SK-N-DZ (cell line): ENCODE data around the gene CYTH4.

Experiments
- DNase-seq: peaks from one replicate; pipeline ENCODE4 v3.0.0-alpha.2; 2015; ENCODE audit warnings: low spot score

CYTH4 gene

DNA sequence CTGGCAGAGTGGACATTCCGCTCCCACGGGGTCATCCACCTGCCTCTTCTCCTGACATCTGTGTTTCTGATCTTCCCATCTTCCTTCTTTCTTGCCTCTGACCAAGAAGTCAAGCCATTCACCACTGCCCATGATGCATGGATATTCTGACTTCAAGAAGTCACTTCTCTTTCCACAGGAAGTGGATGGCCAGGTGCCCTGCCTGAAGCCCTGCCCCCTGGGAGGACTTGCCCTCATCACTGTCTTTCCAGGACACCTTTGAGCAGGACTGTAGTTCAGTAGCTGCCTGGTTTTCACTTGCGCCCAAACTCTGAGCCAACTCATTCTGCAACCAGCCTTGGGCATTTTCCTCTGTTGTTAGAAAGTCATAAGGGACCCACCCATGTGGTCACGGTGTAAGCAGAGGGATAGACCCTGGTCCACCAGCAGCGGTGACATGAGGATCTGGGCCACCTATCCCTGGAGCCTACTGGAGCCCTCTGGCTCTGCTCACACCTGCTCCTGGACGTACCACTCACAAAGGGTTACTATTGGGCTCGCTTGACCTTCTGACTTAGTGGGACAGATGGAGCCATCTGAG, 6.9 kb downstream of the CYTH4 start:
- no peak for DNase-seq

DNA sequence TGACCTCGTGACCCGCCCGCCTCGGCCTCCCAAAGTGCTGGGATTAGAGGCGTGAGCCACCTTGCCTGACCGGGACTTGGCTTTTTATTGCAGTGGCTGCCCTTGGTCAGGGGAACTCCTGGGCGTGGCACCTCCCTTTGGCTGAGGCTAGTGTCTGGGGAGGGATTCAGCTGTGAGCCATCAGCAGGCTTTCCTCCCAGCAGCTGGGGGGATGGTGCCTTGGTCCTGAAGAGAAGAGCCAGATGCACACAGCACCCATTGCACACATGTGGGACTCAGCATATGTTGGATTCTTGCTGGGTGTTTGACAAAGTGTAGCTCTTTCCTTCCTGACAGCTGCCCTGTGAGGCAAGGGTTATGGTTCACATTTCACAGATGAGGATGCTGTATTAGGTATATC, 8.4 kb downstream of the CYTH4 start:
- no peak for DNase-seq

DNA sequence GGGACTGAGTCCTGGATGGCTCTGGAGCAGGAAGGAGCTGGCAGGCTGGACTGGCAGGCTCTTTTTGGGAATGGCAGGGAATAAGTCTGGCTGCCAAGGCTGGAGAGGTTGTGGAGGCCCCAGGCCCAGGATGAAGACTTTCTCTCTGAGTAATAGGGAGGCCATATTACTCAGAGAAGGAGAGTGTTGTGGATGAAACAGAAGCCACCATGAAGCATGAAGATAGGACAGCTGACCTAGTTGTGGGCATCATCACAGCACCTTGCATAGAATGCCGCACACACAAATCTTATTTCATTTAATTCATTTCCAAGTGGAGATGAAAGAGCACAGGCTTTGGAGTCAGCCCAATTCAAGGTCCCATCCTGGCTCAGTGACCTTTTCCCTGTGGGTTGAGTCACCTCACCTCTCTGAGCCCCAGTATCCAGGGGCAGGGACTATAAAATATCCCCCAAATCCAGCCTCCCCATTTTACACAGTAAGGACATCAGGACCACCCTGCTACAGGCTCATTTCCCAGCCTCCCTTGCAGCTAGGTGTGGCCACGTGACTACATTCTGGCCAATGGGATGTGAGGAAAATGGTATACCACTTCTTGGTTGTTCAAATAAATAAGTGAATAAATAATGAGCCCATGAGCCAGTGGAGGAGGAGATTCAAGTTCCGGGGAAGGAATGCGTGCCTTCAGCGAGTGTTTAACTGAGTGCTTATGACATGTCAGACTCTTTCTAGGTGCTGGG, 9.4 kb downstream of the CYTH4 start:
- no peak for DNase-seq

DNA sequence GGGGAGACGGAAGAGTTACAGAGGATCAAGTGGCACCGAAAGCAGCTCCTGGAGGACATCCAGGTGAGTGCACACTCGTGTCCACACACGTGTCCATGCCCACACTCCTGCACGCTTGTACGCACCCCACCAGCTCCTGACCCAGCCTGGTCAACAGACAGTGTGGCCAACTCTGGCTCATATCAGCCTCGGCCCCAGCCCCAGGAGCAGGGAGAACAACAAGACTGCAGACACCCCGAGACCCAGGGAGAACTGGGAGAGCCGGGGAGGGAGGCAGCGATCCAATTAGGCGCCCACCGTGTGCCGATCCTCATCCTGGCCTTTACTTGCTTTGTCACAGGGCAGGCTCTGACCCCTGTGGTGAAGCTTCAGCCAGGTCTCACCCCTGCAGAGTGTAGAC, 10.3 kb downstream of the CYTH4 start:
- no peak for DNase-seq

DNA sequence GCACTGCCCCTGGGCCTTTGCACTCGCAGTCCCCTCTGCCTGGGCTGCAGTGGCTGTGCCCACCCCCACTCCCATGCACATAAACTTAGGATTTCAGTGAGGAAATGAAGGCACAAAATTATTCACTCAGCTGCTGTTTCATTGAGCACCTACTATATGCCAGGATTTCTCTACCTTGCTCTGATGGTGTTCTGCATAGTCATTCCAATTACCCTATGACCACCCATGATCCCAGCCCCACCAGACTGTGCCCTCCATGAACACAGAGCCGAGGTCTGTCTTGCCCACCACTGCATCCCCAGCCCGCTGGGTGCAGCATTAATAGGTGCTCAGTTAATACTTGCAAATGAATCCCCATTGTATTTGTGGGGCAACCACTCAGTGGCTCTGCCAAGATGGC, 10.9 kb downstream of the CYTH4 start:
- no peak for DNase-seq

DNA sequence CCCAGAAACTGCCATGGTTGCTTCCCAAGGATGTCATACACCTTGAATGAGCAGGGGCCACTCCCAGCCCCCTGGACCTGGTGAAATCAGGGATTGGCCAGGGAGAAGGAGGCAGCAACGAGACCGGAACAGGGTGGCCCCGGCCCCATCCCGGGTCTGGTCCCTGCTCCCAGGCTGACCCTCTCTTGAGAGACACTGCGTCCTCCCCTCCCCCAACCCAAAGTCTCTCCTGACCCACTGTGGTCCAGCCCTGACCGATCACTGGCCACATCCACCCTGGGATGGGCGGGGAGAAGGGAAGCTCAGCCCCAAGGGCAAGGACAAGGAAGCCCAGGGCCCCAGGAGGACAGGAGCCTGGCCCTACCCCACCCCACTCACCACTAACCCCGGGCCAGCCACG, 12.4 kb downstream of the CYTH4 start:
- DNase-seq, result no peak

DNA sequence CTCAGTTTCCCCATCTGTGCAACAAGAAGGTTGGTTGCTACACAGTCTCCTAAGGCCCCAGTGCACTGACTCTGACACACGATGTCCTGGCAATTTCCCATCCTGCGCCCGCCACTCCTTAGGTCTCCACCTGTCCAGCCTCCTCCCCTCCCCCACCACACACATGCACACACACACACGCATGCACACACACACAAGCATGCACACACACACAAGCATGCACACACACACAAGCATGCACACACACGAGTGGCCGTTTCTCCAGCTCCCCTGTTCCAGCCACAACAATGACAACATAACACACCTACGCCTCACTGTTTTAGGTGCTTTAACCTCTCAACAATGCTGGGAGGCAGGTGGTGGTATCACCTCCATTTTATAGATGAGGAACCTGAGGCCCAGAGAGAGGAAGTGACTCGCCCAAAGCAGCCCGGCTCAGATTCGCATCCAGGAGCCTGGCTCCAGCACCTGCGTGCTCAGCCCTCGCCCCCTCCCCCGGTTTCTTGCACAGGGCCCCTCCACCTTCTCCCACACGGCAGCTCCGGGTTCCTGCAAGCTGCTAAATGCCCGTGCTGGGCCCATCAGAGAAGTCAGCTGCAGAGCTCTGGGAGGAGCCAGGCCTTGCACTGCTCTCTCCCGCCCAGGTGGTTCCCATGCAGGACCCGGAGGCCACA, 13.0 kb downstream of the CYTH4 start:
- DNase-seq, result no peak

DNA sequence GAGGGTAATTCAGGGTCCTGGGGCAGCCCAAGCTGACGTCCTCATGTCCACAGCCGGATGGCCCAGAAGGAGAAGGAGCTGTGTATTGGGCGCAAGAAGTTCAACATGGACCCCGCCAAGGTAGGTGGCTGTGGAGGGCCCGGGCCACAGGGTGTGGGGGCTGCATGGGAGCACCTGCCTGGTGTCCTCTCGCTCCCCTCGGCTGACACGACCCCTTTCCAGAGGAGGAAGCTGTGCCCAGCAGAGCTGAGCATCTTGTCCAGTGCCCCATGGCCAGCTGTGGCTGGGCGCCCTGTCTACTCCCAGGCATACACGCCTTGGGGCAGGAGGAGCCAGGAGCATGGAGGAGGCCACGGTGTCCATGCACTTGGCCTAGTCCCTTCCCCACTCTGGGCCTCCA, 13.6 kb downstream of the CYTH4 start:
- no peak for DNase-seq

DNA sequence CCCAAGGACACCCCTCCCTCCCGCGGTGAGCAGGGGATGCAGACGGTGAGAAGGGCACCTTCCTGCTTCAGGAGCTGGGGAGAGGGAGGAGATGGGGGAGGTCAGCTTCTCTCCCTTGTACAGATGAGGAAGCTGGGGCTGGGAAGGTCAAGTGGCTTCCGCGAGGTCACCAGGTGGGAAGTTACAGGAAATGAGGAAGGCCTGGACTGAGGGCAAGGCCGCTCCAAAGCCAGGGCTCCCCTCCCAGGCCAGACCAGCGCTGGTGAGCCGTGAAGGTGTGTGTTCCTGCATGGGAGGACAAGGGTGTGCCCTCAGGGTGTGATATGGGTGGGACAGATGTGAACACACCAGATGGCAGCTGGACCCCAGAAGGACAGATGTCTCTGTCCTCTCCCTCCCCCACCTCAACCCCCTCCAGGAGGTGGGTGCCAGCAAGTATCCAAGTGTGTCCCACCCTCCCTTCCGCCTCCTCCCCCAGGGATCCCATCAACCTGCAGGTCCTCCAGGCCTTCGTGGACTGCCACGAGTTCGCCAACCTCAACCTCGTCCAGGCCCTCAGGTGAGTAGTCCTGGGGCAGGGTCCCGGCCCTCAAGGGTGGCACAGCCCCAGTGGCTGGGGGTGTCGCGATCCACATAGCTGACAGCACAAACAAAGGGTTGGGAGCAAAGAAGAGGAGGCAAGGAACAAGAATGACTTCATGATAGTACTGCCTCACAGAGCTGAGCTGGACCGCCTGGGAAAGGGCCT, 16.6 kb downstream of the CYTH4 start:
- DNase-seq, result no peak

DNA sequence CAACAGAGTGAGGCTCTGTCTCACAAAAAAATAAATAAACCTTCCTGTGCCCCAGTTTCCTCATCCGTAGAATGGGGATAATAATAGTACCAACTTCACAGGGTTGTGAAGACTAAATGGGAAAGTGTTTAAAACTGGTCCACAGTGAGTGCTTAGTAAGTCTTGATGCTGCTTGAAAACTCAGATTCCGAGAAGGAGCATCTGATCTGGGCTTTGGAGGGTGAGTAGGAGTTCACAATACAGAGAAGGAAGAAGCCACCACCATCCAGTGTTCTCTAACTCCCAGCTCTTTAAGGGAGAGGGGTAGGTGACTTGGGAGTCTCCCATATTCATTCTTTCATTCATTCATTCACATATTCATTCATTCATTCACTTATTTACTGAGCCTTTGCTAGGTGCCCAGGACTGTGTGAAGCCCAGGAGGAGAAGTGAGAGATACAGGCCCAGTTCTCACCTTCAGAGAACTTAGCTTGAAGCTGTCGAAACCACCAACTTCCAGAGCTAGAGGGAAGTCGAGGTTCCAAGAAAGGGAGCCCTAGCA, 17.7 kb downstream of the CYTH4 start:
- no peak for DNase-seq

DNA sequence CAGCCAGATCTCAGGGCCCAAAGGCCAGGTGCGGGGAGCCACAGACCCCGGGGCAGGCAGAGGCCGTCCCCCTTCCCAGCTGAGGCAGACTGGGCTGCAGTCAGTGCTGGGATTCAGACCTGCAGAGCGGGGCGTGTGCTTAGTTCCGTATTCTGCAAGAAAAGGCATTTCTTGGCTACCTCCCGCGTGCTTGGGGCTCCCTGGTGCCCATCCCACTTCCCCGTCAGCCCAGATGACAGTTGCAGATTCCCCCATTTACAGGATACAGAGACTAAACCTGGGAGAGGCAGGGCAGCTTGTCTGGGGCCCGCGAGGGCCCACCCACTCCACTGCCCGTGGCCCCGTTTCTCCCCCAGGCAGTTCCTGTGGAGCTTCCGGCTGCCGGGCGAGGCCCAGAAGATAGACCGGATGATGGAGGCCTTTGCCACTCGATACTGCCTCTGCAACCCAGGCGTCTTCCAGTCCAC, 18.3 kb downstream of the CYTH4 start:
- DNase-seq, result no peak

DNA sequence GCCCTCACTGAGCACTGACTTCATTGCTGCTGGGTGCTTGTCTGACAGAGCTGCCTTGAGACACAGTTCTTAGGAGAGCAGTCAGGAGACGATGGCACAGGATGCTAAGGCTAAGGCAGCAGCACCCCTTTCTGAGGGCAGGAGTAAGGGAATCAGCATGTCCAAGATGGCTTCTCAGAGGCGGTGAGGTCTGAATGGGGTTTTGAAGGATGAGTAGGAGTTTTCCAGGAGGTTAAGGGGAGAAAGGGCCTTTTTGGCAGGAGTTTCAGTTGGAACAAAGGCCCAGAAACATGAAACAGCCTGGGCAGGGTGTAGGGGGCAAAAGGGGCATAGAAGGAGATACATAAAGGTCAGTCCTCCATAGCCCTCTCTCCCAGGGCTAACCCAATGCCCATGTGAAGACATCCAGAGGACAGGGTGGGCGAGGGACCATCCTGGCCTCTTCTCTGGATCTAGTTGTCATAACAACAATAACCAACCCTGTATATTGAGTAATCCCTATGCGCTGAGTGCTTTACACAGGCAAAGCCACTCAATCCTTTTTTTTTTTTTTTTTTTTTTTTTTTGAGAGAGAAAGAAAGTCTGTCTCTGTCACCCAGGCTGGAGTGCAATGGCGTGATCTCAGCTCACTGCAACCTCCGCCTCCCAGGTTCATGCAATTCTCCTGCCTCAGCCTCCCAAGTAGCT, 19.0 kb downstream of the CYTH4 start:
- DNase-seq, result no peak

DNA sequence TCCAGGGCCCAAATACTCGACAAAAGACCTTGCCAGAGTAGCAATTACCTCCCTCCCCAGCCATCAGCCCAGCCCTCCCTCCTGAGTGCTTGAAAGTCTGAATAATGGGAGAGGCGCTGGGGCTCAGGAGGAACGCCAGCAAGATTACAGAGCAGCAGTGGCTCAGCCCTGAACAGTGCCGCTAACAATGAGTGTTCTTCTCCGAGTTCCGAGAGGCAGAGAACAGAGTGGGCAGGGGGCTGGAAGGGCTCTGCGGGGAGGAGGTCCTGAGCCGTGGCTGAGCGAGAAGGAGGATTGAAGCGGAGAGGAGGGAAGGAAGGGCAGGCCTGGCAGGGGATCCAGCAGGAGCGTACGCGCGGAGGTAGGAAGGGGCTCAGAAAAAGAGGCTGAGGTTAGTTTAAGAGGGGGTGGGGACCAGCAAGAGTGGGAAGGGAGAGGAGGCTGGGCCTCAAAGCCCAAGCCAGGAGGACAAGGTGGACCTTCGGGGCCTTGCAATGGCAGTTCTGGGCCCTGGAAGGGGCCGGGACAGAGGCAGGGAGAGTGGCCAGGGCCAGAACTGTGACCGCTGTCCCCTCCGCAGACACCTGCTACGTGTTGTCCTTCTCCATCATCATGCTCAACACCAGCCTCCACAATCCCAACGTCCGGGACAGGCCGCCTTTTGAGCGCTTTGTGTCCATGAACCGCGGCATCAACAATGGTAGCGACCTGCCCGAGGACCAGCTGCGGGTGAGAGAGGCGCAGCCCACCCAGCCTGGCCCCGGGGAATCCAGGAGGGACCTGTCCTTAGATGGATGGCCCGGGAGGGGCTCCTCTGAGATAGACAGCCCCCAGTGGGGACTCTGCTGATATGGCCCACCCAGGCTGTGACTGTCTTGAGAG, 20.6 kb downstream of the CYTH4 start:
- no peak for DNase-seq

DNA sequence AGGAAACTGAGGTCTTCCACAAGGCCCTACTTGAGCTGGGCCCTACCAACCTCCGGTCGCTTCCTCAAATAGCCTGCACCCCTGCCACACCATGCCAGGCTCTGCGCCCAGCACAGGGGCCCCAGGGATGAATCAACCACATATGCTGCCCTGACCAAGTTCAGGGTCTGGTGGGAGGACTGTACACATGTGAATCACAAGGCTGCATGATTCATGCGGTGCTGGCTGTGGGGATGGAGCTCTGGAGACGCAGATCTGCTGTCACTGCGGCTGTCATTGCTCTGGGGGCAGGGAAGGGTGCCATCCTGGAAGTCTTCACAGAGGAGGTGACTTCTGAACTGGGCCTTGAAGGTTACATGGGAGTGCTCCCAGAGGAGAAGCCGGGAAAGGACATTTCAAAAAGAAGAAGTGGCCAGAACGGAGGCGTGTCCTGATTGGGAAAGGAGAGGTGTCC, 21.5 kb downstream of the CYTH4 start:
- no peak for DNase-seq

DNA sequence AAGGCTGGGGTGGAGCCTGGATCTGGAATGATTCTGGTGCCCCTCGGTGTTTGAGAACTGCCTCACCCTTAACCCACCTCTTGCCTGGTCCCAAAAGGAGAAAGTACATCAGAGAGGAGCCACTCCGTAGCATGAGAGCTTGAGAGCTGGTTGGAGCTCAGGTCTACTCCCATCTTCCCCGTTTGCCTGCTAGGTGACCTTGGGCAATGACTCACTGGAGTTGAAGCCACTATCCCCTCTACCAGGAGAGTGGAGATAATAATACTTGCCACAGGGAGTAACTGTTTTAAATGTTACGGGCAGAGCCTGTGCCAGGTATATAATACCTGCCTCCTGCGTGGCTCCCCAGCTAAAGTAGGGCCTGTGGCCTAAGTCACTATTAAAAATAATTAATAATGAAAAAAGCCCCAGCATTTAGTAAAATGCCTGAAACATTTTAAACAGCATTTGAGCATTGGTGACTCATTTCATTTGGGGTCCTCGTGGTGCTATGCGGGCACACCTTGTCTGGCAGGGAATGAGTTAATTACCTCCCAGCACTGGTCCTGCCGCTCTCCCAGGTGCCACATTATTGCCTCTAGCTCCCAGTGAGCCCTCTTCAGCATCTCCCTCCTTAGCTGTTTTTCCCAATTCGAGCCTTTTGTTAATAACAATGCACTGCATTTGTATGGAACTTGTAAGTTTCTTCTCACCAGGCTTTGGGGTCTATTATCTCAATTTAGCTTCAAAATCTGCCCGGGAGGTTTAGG, 22.5 kb downstream of the CYTH4 start:
- DNase-seq, result no peak

DNA sequence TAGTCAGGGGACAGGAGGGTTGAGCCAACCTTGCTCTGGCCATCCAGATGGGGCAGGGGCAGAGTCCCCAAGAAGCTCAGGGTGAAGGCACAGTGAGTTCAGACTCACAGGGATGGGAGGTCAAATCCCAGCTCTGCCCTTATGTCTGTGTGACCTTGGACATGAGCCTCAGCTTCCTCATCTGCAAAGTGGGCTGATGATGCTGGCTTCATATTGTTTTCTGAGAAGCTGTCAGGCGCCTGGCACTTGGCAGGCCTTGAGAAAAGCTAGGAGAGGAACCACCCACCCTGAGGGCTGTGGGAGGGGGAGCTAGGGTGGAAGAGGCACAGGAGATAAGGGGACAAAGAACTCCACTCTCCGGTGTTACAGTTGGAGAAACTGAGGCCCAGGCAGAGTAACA, 23.6 kb downstream of the CYTH4 start:
- DNase-seq, result no peak

DNA sequence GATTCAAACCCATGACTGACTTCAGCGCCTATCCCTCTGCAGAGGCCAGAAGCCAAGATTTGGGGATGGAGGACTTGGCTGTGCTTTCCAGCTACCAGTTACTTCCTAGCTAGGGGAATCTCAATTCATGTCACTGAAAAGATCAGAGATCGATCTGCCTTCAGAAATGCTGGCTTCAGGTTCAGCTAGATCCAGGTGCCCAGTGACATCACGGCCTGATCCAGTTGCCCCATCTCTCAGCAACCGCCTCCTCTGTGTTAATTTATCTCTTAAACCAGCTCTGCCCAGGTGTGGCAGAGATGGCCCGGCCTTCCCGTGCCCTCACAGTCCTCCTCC, 24.2 kb downstream of the CYTH4 start:
- no peak for DNase-seq

DNA sequence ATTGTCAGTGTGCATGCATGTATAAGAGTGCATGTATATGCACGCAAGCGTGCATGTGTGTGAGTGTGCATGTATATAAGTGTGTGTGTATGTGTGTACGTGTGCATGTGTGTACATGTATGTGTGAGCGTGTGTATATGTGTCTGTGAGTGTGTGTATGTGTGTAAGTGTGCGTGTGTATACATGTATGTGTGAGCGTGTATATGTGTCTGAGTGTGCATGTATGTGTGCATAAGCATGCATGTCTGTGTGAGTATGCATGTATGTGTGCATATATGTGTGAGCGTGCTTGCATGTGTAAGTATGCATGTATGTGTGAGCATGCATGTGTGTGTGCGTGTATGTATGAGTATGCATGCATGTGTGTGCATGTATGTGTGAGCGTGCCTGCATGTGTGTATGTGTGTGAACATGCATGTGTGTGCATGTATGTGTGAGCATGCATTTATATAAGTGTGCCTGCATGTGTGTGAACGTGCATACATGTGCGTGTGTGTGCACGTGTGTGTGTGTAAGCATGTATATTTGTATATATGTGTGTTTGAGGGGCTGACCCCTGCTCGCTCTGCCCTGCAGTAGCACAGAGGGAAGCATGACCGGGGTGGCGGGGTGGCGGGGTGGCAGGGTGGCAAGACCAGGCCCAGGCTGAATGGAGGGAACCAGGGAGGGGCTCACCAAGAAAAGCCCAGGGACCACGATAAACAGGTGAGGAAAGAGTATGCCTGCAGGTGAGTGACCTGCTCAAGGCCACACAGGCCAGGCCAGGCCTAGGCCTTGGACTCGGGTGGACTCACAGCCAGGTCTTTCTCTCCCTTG, 26.3 kb downstream of the CYTH4 start:
- no peak for DNase-seq
